HUES6 (cell line): ENCODE data around the gene LZTFL1.

Experiments
- H3K27ac ChIP-seq: 2 replicates; pipeline ENCODE4 v1.7.0; 2013; ENCODE audit warnings: low read depth, mild to moderate bottlenecking, low read length, inconsistent platforms
- H3K27me3 ChIP-seq: 2 replicates; pipeline ENCODE4 v1.6.1; 2013; ENCODE audit warnings: low read length; ENCODE audit not compliant: control insufficient read depth, insufficient read depth
- H3K36me3 ChIP-seq: 2 replicates; pipeline ENCODE4 v1.6.1; 2013; ENCODE audit warnings: low read length; ENCODE audit not compliant: control insufficient read depth, insufficient read depth
- H3K4me1 ChIP-seq: 2 replicates; pipeline ENCODE4 v1.6.1; 2013; ENCODE audit warnings: low read length; ENCODE audit not compliant: control insufficient read depth, insufficient read depth
- H3K4me3 ChIP-seq: 2 replicates; pipeline ENCODE4 v1.5.1; 2013; ENCODE audit warnings: low read depth, low read length
- H3K9ac ChIP-seq: one replicate; pipeline ENCODE4 v1.6.1; 2013; ENCODE audit warnings: mild to moderate bottlenecking, low read length
- H3K9me3 ChIP-seq: 2 replicates; pipeline ENCODE4 v1.6.1; 2013; ENCODE audit warnings: low read depth, low read length; ENCODE audit not compliant: control insufficient read depth, insufficient read depth

Gene LZTFL1

DNA sequence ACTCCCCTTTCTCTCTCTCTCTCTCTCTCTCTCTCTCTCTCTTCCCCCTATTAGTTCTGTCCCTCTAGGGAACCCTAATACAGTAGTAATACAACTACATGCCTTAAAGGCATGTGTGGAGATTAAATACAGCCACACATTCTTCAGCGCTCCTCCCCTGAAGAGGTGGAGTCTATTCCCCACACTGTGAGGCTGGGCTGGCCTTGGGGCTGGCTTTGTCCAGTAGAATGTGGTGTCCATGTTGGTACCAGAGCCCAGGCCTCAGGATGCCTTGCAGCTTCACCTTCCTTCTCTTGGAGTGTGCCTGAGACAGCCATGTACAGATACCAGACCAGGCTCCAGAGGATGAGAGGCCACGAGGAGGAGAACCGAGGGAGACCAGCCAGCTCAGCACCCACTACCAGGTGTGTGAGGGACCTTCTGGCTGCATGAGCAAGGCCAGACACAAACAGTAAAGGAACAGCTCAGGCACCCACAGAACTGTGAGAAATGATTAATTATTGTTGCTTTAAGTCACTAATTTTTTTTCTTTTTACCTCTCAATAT lies 56.2 kb downstream of the LZTFL1 start:
- Histone ChIP-seq H3K4me3 (no peak overlapping the region), H3K27me3 (peaks cover 9% of the 10 kb centered on the region; the same call in 1 of the 2 replicates), H3K27ac (no peak overlapping the region), H3K36me3 (no peaks in the 10 kb centered on the region), H3K9me3 (peaks cover 8% of the 10 kb centered on the region), H3K4me1 (peaks cover 2% of the 10 kb centered on the region; the same call in 1 of the 2 replicates), H3K9ac (no peak overlapping the region)

DNA sequence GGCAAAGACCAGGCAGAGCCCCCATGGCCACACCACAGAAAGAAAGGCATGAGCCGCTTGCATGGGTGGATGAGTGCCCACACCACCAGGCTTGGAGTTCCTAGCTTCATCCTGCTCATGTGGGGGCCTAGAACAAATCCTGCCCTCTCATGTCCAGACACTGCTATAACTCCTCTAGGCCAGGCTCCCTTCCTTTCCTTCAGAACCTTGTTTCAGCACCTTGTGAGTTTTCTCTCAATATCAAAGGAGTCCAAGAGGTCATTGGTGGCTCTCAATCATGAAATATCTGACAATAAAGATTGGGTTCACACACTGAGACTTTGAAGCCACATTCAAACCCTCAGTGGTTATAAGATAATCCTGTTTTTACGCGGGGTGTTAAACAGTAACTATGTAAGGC lies 58.3 kb downstream of the LZTFL1 start:
- H3K4me1 ChIP-seq = 0 out of 2 replicates have a peak, but pooled peaks cover 3% of the 10 kb centered on the region
- H3K27ac ChIP-seq = no peak overlapping the region
- H3K9ac ChIP-seq = no peak overlapping the region
- peaks cover 11% of the 10 kb centered on the region; the same call in 1 of the 2 replicates for H3K27me3 ChIP-seq
- H3K36me3 ChIP-seq = no peaks in the 10 kb centered on the region
- H3K9me3 ChIP-seq = peaks cover 5% of the 10 kb centered on the region; the same call in 1 of the 2 replicates
- H3K4me3 ChIP-seq = no peak overlapping the region

DNA sequence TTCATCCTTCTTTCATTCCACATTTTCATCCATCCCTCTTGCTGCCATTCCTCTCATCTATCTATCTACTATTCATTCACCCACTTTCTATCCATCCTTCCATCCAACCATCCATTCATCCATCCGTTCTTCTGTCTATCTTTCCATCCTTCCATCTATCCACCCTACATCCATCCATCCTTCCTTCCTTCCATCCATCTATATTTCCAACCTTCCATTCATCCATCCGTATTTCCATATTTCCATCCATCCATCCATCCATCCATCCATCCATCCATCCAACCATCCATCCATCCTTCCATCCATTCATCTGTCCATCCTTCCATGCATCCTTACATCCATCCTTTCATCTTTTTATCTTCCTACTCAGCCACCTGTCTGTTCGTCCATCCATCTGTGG lies 59.5 kb downstream of the LZTFL1 start:
- Histone ChIP-seq H3K4me3 (no peak overlapping the region), H3K9ac (no peak overlapping the region), H3K9me3 (peaks cover 5% of the 10 kb centered on the region; the same call in 1 of the 2 replicates), H3K36me3 (no peaks in the 10 kb centered on the region), H3K27me3 (peaks cover 11% of the 10 kb centered on the region; the same call in 1 of the 2 replicates), H3K4me1 (0 out of 2 replicates have a peak, but pooled peaks cover 3% of the 10 kb centered on the region), H3K27ac (no peak overlapping the region)

DNA sequence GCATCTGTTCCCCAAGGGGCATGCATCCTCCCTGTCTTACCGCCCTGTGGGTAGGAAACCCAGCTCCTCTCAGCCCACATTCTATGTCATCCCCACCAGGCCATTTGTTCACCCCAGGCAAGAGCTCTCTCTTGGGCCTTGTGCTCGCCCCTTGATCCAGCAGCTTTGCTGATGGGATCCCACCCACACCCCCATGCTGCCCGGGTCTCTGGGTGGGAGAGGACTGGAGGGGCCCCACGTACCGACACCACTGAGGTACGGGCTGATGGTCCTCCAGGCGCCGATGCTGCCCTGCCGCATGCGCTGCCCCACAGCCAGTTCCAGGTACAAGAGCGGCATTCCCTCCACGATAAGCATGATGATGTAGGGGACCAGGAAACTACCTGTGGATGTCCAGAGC lies 60.1 kb downstream of the LZTFL1 start:
- Histone ChIP-seq H3K9me3 (peaks cover 5% of the 10 kb centered on the region; the same call in 1 of the 2 replicates), H3K4me1 (peaks cover 6% of the 10 kb centered on the region; the same call in 1 of the 2 replicates), H3K9ac (no peak overlapping the region), H3K27me3 (peaks cover 11% of the 10 kb centered on the region; the same call in 1 of the 2 replicates), H3K27ac (no peak overlapping the region), H3K4me3 (no peak overlapping the region), H3K36me3 (no peaks in the 10 kb centered on the region)

DNA sequence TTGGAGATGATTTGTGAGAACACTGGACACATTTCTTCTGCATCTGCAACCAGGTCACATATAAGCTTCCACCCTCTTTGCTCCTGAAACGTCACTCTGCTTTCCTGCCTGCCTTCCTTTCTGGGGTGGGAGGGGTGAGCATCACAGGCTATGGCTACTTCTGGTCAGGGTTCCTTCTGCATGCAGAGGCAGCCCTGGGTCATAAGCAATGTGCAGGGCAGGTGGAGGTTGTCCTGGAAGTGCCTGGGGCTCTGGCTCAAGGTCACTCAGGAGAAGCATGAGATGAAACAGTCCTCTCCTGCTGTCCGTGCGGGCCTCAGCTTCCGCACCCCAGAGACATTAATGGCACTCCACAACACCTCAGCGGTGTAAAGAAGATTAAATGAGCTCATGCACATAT lies 60.6 kb downstream of the LZTFL1 start:
- Histone ChIP-seq H3K36me3 (no peaks in the 10 kb centered on the region), H3K9ac (no peak overlapping the region), H3K9me3 (peaks cover 5% of the 10 kb centered on the region; the same call in 1 of the 2 replicates), H3K4me3 (no peak overlapping the region), H3K27ac (no peak overlapping the region), H3K4me1 (peaks cover 12% of the 10 kb centered on the region), H3K27me3 (peaks cover 11% of the 10 kb centered on the region; the same call in 1 of the 2 replicates)

DNA sequence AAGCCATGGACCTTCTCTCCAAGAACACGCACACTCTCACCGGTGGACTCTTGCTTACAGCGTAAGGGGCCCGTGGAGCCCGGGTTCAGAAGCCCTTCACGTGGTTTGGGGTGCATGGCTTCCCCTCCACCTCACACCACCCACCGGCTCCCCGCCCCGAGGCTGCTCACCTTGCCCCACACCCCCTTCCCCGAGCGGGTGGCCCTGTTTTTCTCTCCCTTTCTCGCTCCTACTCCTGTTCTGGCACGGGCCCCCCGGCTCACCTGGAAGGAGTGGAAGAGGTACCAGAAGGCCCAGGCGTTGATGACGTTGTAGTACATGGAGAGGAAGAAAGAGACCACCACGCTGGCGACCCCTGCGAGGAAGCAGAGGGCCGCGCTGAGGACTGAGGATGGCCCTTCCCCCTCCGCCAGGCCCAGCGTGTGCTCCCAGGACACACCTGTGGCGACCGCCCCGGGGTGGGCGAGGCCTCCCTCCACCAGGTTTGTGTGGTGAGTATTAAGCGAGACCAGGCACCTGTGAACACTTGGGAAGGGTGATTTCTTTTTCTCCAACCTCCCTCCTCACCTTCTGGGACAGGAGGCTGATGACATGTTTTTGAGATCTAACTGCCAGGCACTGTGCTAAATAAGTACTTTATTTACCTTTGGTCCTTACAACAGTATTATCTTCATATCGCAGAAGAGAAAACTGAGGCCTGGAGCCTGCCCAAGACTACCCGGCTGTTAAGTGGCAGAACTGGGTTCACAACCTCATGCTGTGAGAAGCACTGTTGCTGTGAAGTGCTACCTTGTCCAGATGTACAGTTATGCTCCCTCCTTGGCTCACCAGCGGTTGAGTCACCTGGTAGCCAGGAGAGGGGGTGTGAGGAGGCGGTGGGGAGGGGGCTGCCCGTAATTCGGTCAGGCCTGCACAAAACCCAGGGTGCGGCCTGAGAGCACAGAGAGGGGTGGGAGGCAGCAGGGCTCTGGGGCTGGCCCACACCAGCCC lies 61.9 kb downstream of the LZTFL1 start:
- no peak overlapping the region for H3K27ac ChIP-seq
- H3K4me1 ChIP-seq = peaks cover 14% of the 10 kb centered on the region
- H3K9ac ChIP-seq = no peak overlapping the region
- H3K36me3 ChIP-seq = no peaks in the 10 kb centered on the region
- no peak overlapping the region for H3K4me3 ChIP-seq
- peaks cover 5% of the 10 kb centered on the region; the same call in 1 of the 2 replicates for H3K9me3 ChIP-seq
- H3K27me3 ChIP-seq = peaks cover 11% of the 10 kb centered on the region; the same call in 1 of the 2 replicates

DNA sequence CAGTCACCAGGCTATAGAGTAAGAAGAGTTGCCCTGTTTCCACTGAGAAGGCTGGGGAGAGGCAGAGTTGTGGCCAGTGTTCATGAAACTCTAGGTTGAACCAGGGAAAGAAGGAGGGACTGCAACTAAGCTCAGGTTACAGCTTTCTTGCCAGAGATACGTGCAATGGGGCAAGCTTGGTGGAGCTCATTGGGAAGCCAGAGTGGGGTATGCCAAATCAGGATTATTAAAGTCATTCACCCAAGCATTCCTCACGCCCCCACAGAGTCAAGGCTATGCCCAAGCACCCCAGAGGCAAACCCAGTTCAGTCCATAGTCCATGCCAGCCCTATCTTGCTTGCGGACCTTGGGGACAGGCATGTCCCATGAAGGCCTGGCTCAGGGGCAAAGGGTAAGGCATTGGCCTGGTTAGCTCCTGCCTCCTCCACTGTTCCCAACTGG lies 63.1 kb downstream of the LZTFL1 start:
- Histone ChIP-seq H3K36me3 (no peaks in the 10 kb centered on the region), H3K27me3 (peaks cover 11% of the 10 kb centered on the region; the same call in 1 of the 2 replicates), H3K4me1 (peaks cover 18% of the 10 kb centered on the region), H3K9me3 (no peaks in the 10 kb centered on the region), H3K4me3 (no peak overlapping the region), H3K9ac (no peak overlapping the region), H3K27ac (no peak overlapping the region)

DNA sequence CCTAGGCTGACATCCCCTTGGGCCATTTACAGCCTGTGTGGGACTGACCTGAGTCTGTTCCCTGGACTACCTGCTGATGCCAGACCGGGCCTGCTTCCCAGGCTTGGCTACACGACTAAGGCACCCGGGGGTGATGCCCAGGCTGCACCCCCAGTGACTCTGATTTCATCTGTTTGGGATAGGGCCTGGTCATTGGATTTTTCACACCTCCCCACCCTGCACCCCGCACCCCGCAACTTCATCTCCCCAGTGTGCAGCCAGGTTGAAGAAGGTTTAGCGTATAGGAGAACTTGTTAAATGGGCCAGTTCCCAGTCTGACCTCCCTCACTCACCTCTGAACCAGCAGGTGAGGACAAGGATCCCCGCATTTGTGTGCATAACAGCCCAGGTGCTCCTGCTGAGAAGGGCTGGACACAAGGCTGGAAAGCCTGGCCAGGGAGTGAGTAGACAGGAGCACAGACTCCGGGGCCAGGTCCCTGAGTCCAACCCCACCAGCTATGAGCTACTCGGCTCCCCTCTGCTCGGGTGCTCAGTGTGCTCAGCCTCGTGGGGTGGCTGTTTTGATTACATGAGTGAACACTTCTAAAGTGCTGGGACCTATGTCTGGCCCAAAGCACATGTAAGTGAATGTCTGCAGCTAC lies 64.1 kb downstream of the LZTFL1 start:
- H3K27ac ChIP-seq = no peak overlapping the region
- H3K4me3 ChIP-seq = no peak overlapping the region
- no peaks in the 10 kb centered on the region for H3K9me3 ChIP-seq
- no peaks in the 10 kb centered on the region for H3K36me3 ChIP-seq
- no peak overlapping the region for H3K9ac ChIP-seq
- peaks cover 11% of the 10 kb centered on the region; the same call in 1 of the 2 replicates for H3K27me3 ChIP-seq
- peaks cover 18% of the 10 kb centered on the region for H3K4me1 ChIP-seq

DNA sequence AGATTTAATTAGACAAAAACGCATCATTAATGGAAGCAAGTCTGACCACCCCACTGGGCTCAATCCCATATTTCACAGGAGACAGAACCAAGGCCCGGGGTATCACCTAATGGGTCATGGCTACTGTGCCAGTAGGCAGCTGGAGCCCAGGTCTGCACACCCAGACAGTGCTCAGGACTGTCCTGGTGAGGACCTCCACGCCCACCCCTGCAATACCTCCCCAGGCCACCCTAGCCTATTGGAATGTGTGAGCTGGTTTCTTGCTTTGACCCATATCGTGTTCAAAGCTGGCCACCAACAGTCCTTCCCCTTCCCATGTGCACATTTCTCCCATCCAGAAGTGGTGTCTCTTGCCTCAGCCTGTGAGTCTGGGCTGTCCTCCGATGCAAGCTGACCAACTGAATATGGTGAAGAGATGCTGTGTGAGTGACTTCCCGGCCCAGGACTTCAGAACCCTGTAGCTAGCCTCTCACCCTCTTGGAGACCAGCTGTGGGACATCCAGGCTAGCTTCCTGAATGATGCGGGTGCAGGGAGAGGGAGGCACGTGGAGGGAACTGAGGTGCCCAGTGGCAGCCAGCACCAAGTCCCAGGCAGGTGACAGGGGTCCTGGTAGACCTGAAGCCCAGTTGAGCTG lies 64.7 kb downstream of the LZTFL1 start:
- peaks cover 18% of the 10 kb centered on the region for H3K4me1 ChIP-seq
- H3K36me3 ChIP-seq = no peaks in the 10 kb centered on the region
- no peak overlapping the region for H3K27ac ChIP-seq
- H3K27me3 ChIP-seq = peaks cover 5% of the 10 kb centered on the region; the same call in 1 of the 2 replicates
- no peaks in the 10 kb centered on the region for H3K9me3 ChIP-seq
- no peak overlapping the region for H3K9ac ChIP-seq
- H3K4me3 ChIP-seq = no peak overlapping the region

DNA sequence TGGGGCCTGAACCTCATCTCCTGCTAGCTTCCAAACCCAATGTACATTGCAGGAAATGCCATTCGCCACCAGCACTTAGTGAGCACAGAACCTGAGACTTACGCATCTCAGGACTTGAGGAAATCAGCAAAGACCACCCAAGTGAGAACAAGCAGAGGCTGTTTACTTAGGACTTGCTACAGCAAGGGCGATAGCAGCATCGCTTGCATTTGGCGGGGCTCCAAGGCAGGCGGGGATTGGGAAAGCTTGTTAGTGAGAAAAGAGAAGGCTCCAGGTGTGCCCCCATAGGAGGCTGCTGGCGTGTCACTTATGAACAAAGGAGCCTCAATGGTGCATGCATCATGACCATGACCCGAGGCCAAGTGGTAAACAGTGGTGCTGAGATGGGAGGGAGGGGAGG lies 65.3 kb downstream of the LZTFL1 start:
- Histone ChIP-seq H3K4me1 (peaks cover 18% of the 10 kb centered on the region), H3K27ac (no peak overlapping the region), H3K9me3 (no peaks in the 10 kb centered on the region), H3K4me3 (no peak overlapping the region), H3K36me3 (no peaks in the 10 kb centered on the region), H3K27me3 (peaks cover 2% of the 10 kb centered on the region; the same call in 1 of the 2 replicates), H3K9ac (no peak overlapping the region)
